ENCODE results near the gene ATP5IF1. TPM values are rescaled to one million over a fixed set of nuclear protein-coding genes. Genes with fewer than 3 reads are reported as not detected.

ATP5IF1 gene
- polyA plus RNA-seq, 1 experiment, result 168 TPM

GRCh38 chr1:28199328-28200233 lies 36.3 kb upstream of the ATP5IF1 start:
- TF ChIP-seq CTCF (IDR thresholded peaks at IDR 0.05; ENCODE audit: insufficient read depth, low read depth, low read length), result no peak
- H3K27me3 ChIP-seq (ENCODE audit: control insufficient read depth, insufficient read depth, low read length), result no peaks in the 10 kb centered on the region
- CTCF ChIA-PET, result interaction anchor here (0.5 to 1.3 kb wide), 2 partner anchors 9 to 97 kb away, joined by 4 read pairs; no protein-coding TSS in a partner anchor
- peaks cover 14% of the 10 kb centered on the region for H3K36me3 ChIP-seq (ENCODE audit: control insufficient read depth, insufficient read depth, low read length)
- POLR2A ChIA-PET, result no interaction called here
- DNase-seq (ENCODE audit: low read depth), result no peak
- H3K4me3 ChIP-seq (ENCODE audit: low read depth, low read length), result no peak overlapping the region

- no peak for DNase-seq (ENCODE audit: low read depth)
- Histone ChIP-seq H3K4me3 (ENCODE audit: low read depth, low read length) (no peak overlapping the region), H3K36me3 (ENCODE audit: control insufficient read depth, insufficient read depth, low read length) (peaks cover 14% of the 10 kb centered on the region), H3K27me3 (ENCODE audit: control insufficient read depth, insufficient read depth, low read length) (no peaks in the 10 kb centered on the region)
- CTCF ChIA-PET, result interaction anchor here (1.3 kb wide), 1 partner anchor 9 kb away, joined by 4 read pairs; no protein-coding TSS in a partner anchor
- POLR2A ChIA-PET, result no interaction called here
- no peak for TF ChIP-seq CTCF (IDR thresholded peaks at IDR 0.05; ENCODE audit: insufficient read depth, low read depth, low read length)
Observed at GRCh38 chr1:28200234-28200873, 35.6 kb upstream of the ATP5IF1 start.

GRCh38 chr1:28205243-28205642 lies 30.7 kb upstream of the ATP5IF1 start:
- POLR2A ChIA-PET, result no interaction called here

GRCh38 chr1:28208818-28209441 lies 27.0 kb upstream of the ATP5IF1 start:
- Histone ChIP-seq H3K36me3 (ENCODE audit: control insufficient read depth, insufficient read depth, low read length) (peaks cover 6% of the 10 kb centered on the region), H3K27me3 (ENCODE audit: control insufficient read depth, insufficient read depth, low read length) (no peaks in the 10 kb centered on the region), H3K4me3 (ENCODE audit: low read depth, low read length) (no peak overlapping the region)
- CTCF ChIA-PET, result interaction anchor here (0.5 to 7.5 kb wide), 29 partner anchors 9 to 352 kb away, joined by 3 to 134 read pairs (median 4); partner anchors contain the start of gene EYA3
- POLR2A ChIA-PET, result no interaction called here
- peak; percentile 6 for DNase-seq (ENCODE audit: low read depth)
- TF ChIP-seq CTCF (IDR thresholded peaks at IDR 0.05; ENCODE audit: insufficient read depth, low read depth, low read length), result peak; percentile 81

More at GRCh38 chr1:28205243-28205642, 30.7 kb upstream of the ATP5IF1 start:
- TF ChIP-seq CTCF (IDR thresholded peaks at IDR 0.05; ENCODE audit: insufficient read depth, low read depth, low read length), result no peak
- Histone ChIP-seq H3K27me3 (ENCODE audit: control insufficient read depth, insufficient read depth, low read length) (no peaks in the 10 kb centered on the region), H3K36me3 (ENCODE audit: control insufficient read depth, insufficient read depth, low read length) (peaks cover 17% of the 10 kb centered on the region), H3K4me3 (ENCODE audit: low read depth, low read length) (no peak overlapping the region)
- CTCF ChIA-PET, result interaction anchor here (1.0 to 2.6 kb wide), 4 partner anchors 9 to 115 kb away, joined by 3 to 25 read pairs (median 4); partner anchors contain the start of gene EYA3
- DNase-seq (ENCODE audit: low read depth), result no peak
